ENCODE results near the gene MTCL3.

Gene MTCL3

DNA sequence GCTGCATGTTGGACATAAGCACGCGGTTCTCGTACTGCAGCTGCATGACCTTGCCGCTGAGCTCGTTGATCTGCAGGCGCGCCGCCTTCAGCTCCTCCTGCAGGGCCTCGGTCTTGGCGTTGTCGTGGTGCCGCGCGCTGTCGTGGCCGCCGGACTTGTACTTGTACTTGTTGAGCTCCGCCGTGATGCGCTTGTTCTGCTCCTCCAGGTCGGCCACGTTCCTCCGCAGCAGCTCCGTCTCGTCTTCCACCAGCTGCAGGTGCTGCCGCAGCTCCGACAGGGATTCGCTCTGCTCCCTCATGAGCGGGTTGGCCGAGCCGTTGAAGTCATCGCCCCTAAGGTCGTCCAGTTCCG, 43.3 kb downstream of the MTCL3 start:
- ChIA-PET CTCF (no interaction called here), POLR2A (ENCODE audit: low non-redundant PET) (no interaction called here)
- TF ChIP-seq EZH2 (IDR thresholded peaks at IDR 0.05; ENCODE audit: borderline replicate concordance, low read depth, low read length, poor library complexity, severe bottlenecking) (no peak), CTCF (conservative IDR thresholded peaks at IDR 0.05; ENCODE audit: low read depth, low read length) (no peak)
- H3K27ac ChIP-seq (ENCODE audit: low read depth, low read length, poor library complexity, severe bottlenecking) = no peak overlapping the region
- intact Hi-C loops (cut with micrococcal nuclease; ENCODE audit: unreplicated experiment) = no loop called here
- H3K4me1 ChIP-seq (ENCODE audit: insufficient read depth, low read length, poor library complexity, severe bottlenecking) = no peaks in the 10 kb centered on the region
- no peak overlapping the region for H3K4me3 ChIP-seq (ENCODE audit: low read depth, low read length, poor library complexity, severe bottlenecking)
- H3K9me3 ChIP-seq (ENCODE audit: low read depth, low read length, poor library complexity, severe bottlenecking) = no peaks in the 10 kb centered on the region
- DNase-seq (ENCODE audit: low spot score) = no peak
- H3K27me3 ChIP-seq (replicated peaks; ENCODE audit: insufficient read depth, low read depth, low read length, poor library complexity) = no peaks in the 10 kb centered on the region
- peaks cover 77% of the 10 kb centered on the region for H3K36me3 ChIP-seq (ENCODE audit: insufficient read depth, low read length, poor library complexity, severe bottlenecking)
- no TSS peak for BruUV-seq (replicated peaks)

- no peak overlapping the region for H3K4me3 ChIP-seq (ENCODE audit: low read depth, low read length, poor library complexity, severe bottlenecking)
- BruUV-seq (replicated peaks) = no TSS peak
- POLR2A ChIA-PET (ENCODE audit: low non-redundant PET) = no interaction called here
- no peaks in the 10 kb centered on the region for H3K4me1 ChIP-seq (ENCODE audit: insufficient read depth, low read length, poor library complexity, severe bottlenecking)
- TF ChIP-seq CTCF (conservative IDR thresholded peaks at IDR 0.05; ENCODE audit: low read depth, low read length) (no peak), EZH2 (IDR thresholded peaks at IDR 0.05; ENCODE audit: borderline replicate concordance, low read depth, low read length, poor library complexity, severe bottlenecking) (no peak)
- CTCF ChIA-PET = no interaction called here
- no peaks in the 10 kb centered on the region for H3K27me3 ChIP-seq (replicated peaks; ENCODE audit: insufficient read depth, low read depth, low read length, poor library complexity)
- no peak overlapping the region for H3K27ac ChIP-seq (ENCODE audit: low read depth, low read length, poor library complexity, severe bottlenecking)
- no peak for DNase-seq (ENCODE audit: low spot score)
- H3K9me3 ChIP-seq (ENCODE audit: low read depth, low read length, poor library complexity, severe bottlenecking) = no peaks in the 10 kb centered on the region
- peaks cover 72% of the 10 kb centered on the region for H3K36me3 ChIP-seq (ENCODE audit: insufficient read depth, low read length, poor library complexity, severe bottlenecking)
- intact Hi-C loops (cut with micrococcal nuclease; ENCODE audit: unreplicated experiment) = no loop called here
These were observed 43.9 kb downstream of the MTCL3 start for GRCh38 chr6:127475135-127475822.

DNA sequence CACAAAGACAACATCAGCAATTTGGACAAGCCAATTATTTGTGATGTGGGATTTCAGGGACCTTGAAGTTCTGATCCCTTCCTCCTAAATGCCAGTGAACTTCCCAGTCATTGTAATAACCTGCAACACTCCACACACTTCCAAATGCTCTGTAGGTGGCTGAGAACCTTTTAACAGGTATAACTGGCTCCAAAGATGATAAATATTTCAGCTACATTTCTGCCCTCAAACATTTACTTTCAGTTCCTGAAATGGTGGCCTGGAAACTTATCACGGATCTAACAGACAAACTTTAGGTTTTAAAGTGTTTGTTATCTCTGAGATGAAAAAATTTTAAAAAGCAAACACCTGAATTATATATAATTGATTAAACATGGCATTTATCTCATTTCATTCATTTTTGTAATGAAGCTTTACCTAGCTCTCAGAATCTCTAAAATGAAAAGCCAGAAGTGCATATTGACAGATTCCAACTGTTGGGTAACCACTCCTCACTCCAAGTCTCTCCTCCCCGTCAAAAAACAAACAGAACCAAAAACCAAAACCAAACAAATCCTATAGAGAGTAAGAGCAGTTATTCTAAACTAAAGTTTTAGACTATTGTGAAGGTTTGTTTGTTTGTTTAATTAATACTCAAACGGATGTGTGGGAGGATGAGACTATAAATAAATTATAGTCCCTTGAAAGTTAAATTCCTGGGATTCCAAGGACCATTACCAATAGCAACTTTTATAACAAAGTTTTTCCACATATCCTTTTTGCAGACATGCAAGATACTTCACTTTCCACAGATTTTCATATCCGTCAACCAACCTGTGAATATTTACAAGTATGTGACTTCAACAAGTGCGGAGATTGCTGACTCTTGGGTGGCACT, 47.5 kb downstream of the MTCL3 start:
- CTCF ChIA-PET = no interaction called here
- intact Hi-C loops (cut with micrococcal nuclease; ENCODE audit: unreplicated experiment) = no loop called here
- H3K9me3 ChIP-seq (ENCODE audit: low read depth, low read length, poor library complexity, severe bottlenecking) = no peaks in the 10 kb centered on the region
- H3K4me1 ChIP-seq (ENCODE audit: insufficient read depth, low read length, poor library complexity, severe bottlenecking) = no peaks in the 10 kb centered on the region
- BruUV-seq (replicated peaks) = no TSS peak
- H3K36me3 ChIP-seq (ENCODE audit: insufficient read depth, low read length, poor library complexity, severe bottlenecking) = peaks cover 45% of the 10 kb centered on the region
- no peak for TF ChIP-seq EZH2 (IDR thresholded peaks at IDR 0.05; ENCODE audit: borderline replicate concordance, low read depth, low read length, poor library complexity, severe bottlenecking)
- no peak for TF ChIP-seq CTCF (conservative IDR thresholded peaks at IDR 0.05; ENCODE audit: low read depth, low read length)
- no peaks in the 10 kb centered on the region for H3K27me3 ChIP-seq (replicated peaks; ENCODE audit: insufficient read depth, low read depth, low read length, poor library complexity)
- DNase-seq (ENCODE audit: low spot score) = no peak
- POLR2A ChIA-PET (ENCODE audit: low non-redundant PET) = no interaction called here
- H3K4me3 ChIP-seq (ENCODE audit: low read depth, low read length, poor library complexity, severe bottlenecking) = no peak overlapping the region
- H3K27ac ChIP-seq (ENCODE audit: low read depth, low read length, poor library complexity, severe bottlenecking) = no peak overlapping the region
